NCI-H69 (cell line): Measurements from ENCODE around the gene OAF.
"Not testable (repeated sequence)": the region's sequence is repeated elsewhere in the genome, so short reads cannot be mapped to it uniquely, and the experiment has no call there.

Source experiments
- DNase-seq: peaks from one replicate; lab custom pipeline; 2025; lab: John Stamatoyannopoulos, UW

Gene OAF

GRCh38 chr11:120210626-120211521, at the start of gene OAF:
Gene OAF, plus strand, starts transcription at chr11:120211032. Its CDS starts 248 bp downstream, at chr11:120211280.
- DNase-seq: peak; percentile 84

- DNase-seq: no peak
These were observed 43.2 kb upstream of the OAF start for GRCh38 chr11:120167659-120168058.

- no peak for DNase-seq
These were observed 42.5 kb upstream of the OAF start for GRCh38 chr11:120168108-120168959.

GRCh38 chr11:120168960-120169681, 41.7 kb upstream of the OAF start:
- DNase-seq: peak; percentile 85

GRCh38 chr11:120169981-120170698, 40.7 kb upstream of the OAF start:
- peak; percentile 39 for DNase-seq

GRCh38 chr11:120170741-120171261, 40.0 kb upstream of the OAF start:
- no peak for DNase-seq

- DNase-seq: peak; percentile 78
These were observed 38.5 kb upstream of the OAF start for GRCh38 chr11:120172054-120172911.

GRCh38 chr11:120173019-120173705, 37.7 kb upstream of the OAF start:
- peak; percentile 53 for DNase-seq

GRCh38 chr11:120173807-120174206, 37.0 kb upstream of the OAF start:
- no peak for DNase-seq

GRCh38 chr11:120174866-120175265, 36.0 kb upstream of the OAF start:
- no peak for DNase-seq

- no peak for DNase-seq
These were observed 32.2 kb upstream of the OAF start for GRCh38 chr11:120178561-120179056.

GRCh38 chr11:120179057-120179672, 31.7 kb upstream of the OAF start:
- DNase-seq: no peak

GRCh38 chr11:120180063-120180462, 30.8 kb upstream of the OAF start:
- not testable (repeated sequence) for DNase-seq

- DNase-seq: no peak
These were observed 30.1 kb upstream of the OAF start for GRCh38 chr11:120180551-120181232.

GRCh38 chr11:120181376-120181975, 29.4 kb upstream of the OAF start:
- DNase-seq: no peak

- DNase-seq: peak; percentile 17
These were observed 28.5 kb upstream of the OAF start for GRCh38 chr11:120182372-120182771.

- peak; percentile 40 for DNase-seq
These were observed 27.9 kb upstream of the OAF start for GRCh38 chr11:120182790-120183491.
